OCI-LY3 (cell line): ENCODE results near the gene ESPNL.

Experiments used
- EZH2phosphoT487 ChIP-seq: fragments of 200-600 bp; shearing (Covaris generic); IDR thresholded peaks from 2 replicates; pipeline ENCODE4 v1.6.1; 2018; ENCODE audit warnings: antibody characterized with exemption, mixed run types, low read depth
- TF ChIP-seq, protein P1 (sequence below): fragments of 200-600, 300-600 bp; sonication (generic); IDR thresholded peaks from 2 replicates; pipeline ENCODE4 v1.5.1; 2014; ENCODE audit warnings: antibody characterized with exemption, low read length, low read depth

DNA sequence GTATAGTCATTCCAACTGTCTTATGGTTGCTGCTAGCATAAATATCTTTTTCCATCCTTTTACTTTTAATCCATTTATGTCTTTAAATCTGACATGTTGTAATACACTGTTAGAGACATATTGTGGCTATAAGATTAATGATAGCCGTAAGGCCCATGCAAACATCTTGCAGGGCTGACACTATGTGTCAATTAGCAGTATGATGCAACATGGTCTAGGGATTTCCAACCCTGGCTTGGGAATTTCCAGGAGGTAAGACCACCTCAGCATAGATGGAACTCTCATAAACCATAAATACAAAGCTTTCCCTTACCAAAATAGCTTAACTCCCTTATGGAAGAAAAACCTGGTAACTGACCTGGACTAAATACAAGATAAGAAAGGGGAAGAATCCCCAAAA, 22.8 kb upstream of the ESPNL start:
- TF ChIP-seq, protein P1, sequence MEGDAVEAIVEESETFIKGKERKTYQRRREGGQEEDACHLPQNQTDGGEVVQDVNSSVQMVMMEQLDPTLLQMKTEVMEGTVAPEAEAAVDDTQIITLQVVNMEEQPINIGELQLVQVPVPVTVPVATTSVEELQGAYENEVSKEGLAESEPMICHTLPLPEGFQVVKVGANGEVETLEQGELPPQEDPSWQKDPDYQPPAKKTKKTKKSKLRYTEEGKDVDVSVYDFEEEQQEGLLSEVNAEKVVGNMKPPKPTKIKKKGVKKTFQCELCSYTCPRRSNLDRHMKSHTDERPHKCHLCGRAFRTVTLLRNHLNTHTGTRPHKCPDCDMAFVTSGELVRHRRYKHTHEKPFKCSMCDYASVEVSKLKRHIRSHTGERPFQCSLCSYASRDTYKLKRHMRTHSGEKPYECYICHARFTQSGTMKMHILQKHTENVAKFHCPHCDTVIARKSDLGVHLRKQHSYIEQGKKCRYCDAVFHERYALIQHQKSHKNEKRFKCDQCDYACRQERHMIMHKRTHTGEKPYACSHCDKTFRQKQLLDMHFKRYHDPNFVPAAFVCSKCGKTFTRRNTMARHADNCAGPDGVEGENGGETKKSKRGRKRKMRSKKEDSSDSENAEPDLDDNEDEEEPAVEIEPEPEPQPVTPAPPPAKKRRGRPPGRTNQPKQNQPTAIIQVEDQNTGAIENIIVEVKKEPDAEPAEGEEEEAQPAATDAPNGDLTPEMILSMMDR, result no peak
- no peak for TF ChIP-seq EZH2phosphoT487
